HCT116 (cell line): ENCODE data around the gene TSPAN2.

Source experiments
- CTCF ChIP-seq, 3 experiments: fragments of 200-600 bp in 1 of 3; sonication (generic) in 1 of 3; IDR thresholded peaks in 2 of 3; conservative IDR thresholded peaks in 1 of 3; 2 replicates each; pipeline ENCODE4 v1.5.1; 2012 to 2017; ENCODE audit warnings: low read depth in 2 of 3, low read length in 2 of 3, antibody characterized with exemption in 1 of 3, borderline replicate concordance in 1 of 3, control low read depth in 1 of 3, mild to moderate bottlenecking in 1 of 3, mixed read lengths in 1 of 3, mixed run types in 1 of 3, moderate library complexity in 1 of 3; ENCODE audit not compliant: insufficient read depth in 1 of 3
- ZNF274 ChIP-seq: fragments of 200-500 bp; sonication (Bioruptor generic); IDR thresholded peaks from 2 replicates; pipeline ENCODE4 v1.6.1; 2014; ENCODE audit warnings: mild to moderate bottlenecking, low read depth, low read length, inconsistent platforms

- TF ChIP-seq CTCF (IDR thresholded peaks at IDR 0.05 in 2 of 3, conservative IDR thresholded peaks at IDR 0.05 in 1 of 3; ENCODE audit: borderline replicate concordance in 1 of 3, insufficient read depth in 1 of 3, low read depth in 2 of 3, low read length in 2 of 3) (no peak), ZNF274 (no peak)
Observed at GRCh38 chr1:115126516-115126915, 37.2 kb upstream of the TSPAN2 start.
